ENCODE data around the gene SLC4A3.
"Not testable (repeated sequence)": the region's sequence is repeated elsewhere in the genome, so short reads cannot be mapped to it uniquely, and the experiment has no call there.

GRCh38 chr2:219651656-219652055, 24.2 kb downstream of the SLC4A3 start:
- not testable (repeated sequence) for TF ChIP-seq CTCF (IDR thresholded peaks at IDR 0.05 in 8 of 11, conservative IDR thresholded peaks at IDR 0.05 in 3 of 11); POLR2AphosphoS5 (IDR thresholded peaks at IDR 0.05)

All from spleen (tissue), 7 donors.